Caco-2 (cell line): ENCODE data around the gene SORBS1. TPM values are rescaled to one million over a fixed set of nuclear protein-coding genes. Genes with fewer than 3 reads are reported as not detected.

ENCODE experiments used
- BruUV-seq: library from RNA; stranded (reverse); fragments of 400-500 nt; replicated peaks from 2 replicates; lab custom pipeline; 2021; lab: Mats Ljungman, UMichigan
- CTCF ChIA-PET: fragments of 300-600 bp; sonication (Branson Sonifier 250); formaldehyde crosslinking; loops from one replicate; lab custom pipeline; 2022; ENCODE audit warnings: antibody characterized with exemption; lab: Charles Lee
- POLR2A ChIA-PET: fragments of 300-600 bp; sonication (Branson Sonifier 250); formaldehyde crosslinking; loops from one replicate; lab custom pipeline; 2022; ENCODE audit warnings: antibody characterized with exemption; lab: Charles Lee
- DNase-seq, 2 experiments: peaks; one replicate each; pipeline versions ENCODE4 v3.0.0 to v3.0.0-alpha.2; 2020 to 2022
- H3K27me3 ChIP-seq: replicated peaks from 2 replicates; pipeline ENCODE4 v1.6.0; 2011; ENCODE audit warnings: low read length; ENCODE audit not compliant: control insufficient read depth, insufficient read depth
- H3K36me3 ChIP-seq: 2 replicates; pipeline ENCODE4 v1.5.1; 2011; ENCODE audit warnings: low read length; ENCODE audit not compliant: control insufficient read depth, insufficient read depth
- H3K4me1 ChIP-seq: fragments of 250-450 bp; sonication (Bioruptor Pico); 2 replicates; pipeline ENCODE4 v1.5.1; 2020; ENCODE audit warnings: mild to moderate bottlenecking
- H3K4me3 ChIP-seq: 2 replicates; pipeline ENCODE4 v1.5.1; 2011; ENCODE audit warnings: low read depth, mild to moderate bottlenecking, control low read depth, low read length
- H3K9me3 ChIP-seq: fragments of 250-450 bp; sonication (Bioruptor Pico); 2 replicates; pipeline ENCODE4 v1.5.1; 2020; ENCODE audit warnings: mild to moderate bottlenecking, moderate library complexity
- H3K27ac Mint-ChIP-seq: one replicate; pipeline ENCODE4 v1.8.0; 2022; ENCODE audit warnings: mixed read lengths; ENCODE audit not compliant: unreplicated experiment
- H3K27me3 Mint-ChIP-seq: one replicate; pipeline ENCODE4 v1.8.0; 2022; ENCODE audit warnings: mixed read lengths; ENCODE audit not compliant: insufficient read depth, unreplicated experiment
- H3K36me3 Mint-ChIP-seq: one replicate; pipeline ENCODE4 v1.8.0; 2022; ENCODE audit warnings: mild to moderate bottlenecking, mixed read lengths; ENCODE audit not compliant: insufficient read depth, unreplicated experiment
- H3K4me1 Mint-ChIP-seq: one replicate; pipeline ENCODE4 v1.8.0; 2022; ENCODE audit warnings: low read depth, mixed read lengths; ENCODE audit not compliant: unreplicated experiment
- H3K4me3 Mint-ChIP-seq: one replicate; pipeline ENCODE4 v1.8.0; 2022; ENCODE audit warnings: mild to moderate bottlenecking, moderate library complexity, mixed read lengths; ENCODE audit not compliant: unreplicated experiment
- H3K9me3 Mint-ChIP-seq: one replicate; pipeline ENCODE4 v1.8.0; 2022; ENCODE audit warnings: mixed read lengths; ENCODE audit not compliant: unreplicated experiment
- CTCF ChIP-seq, 2 experiments: fragments of 200-600 bp in 1 of 2; IDR thresholded peaks; 1 replicate in 1 of 2; 2 replicates in 1 of 2; pipeline versions ENCODE4 v1.5.1 to v1.8.0; 2011 to 2022; ENCODE audit warnings: antibody characterized with exemption in 1 of 2, control low read depth in 1 of 2, inconsistent platforms in 1 of 2, low read depth in 1 of 2, low read length in 1 of 2, mild to moderate bottlenecking in 1 of 2, moderate library complexity in 1 of 2; ENCODE audit not compliant: insufficient read depth in 1 of 2, severe bottlenecking in 1 of 2, unreplicated experiment in 1 of 2
- intact Hi-C: fragments of 100-400 bp; cut with micrococcal nuclease; formaldehyde crosslinking; loops from one replicate; pipeline ENCODE4 v1.10.0; 2022; ENCODE audit not compliant: unreplicated experiment
- total RNA-seq: library from RNA; stranded (reverse); gene quantifications from 2 replicates; pipeline ENCODE4 v1.2.3, GENCODE V29; 2022

SORBS1 gene
- total RNA-seq, 1 experiment from 2014 or later: 39.3 TPM

GRCh38 chr10:95425592-95426465, 135.3 kb downstream of the SORBS1 start:
- DNase-seq: no peak
- Histone ChIP-seq H3K36me3 (peaks cover 8% of the 10 kb centered on the region), H3K9me3 (no peaks in the 10 kb centered on the region), H3K4me1 (peaks cover 15% of the 10 kb centered on the region), H3K27me3 (no peaks in the 10 kb centered on the region), H3K4me3 (no peak overlapping the region)
- ChIA-PET CTCF (interaction anchor here (0.6 kb wide), 1 partner anchor 418 kb away, joined by 3 read pairs; no protein-coding TSS in a partner anchor), POLR2A (no interaction called here)
- no peak overlapping the region for H3K27ac Mint-ChIP-seq
- no peak for TF ChIP-seq CTCF (IDR thresholded peaks at IDR 0.05; ENCODE audit: insufficient read depth in 1 of 2, low read depth in 1 of 2, low read length in 1 of 2, severe bottlenecking in 1 of 2, unreplicated experiment in 1 of 2)
- no peak overlapping the region for H3K4me3 Mint-ChIP-seq
- no peaks in the 10 kb centered on the region for H3K27me3 Mint-ChIP-seq
- no peaks in the 10 kb centered on the region for H3K4me1 Mint-ChIP-seq
- no peaks in the 10 kb centered on the region for H3K9me3 Mint-ChIP-seq
- peaks cover 24% of the 10 kb centered on the region for H3K36me3 Mint-ChIP-seq
- intact Hi-C loops: no loop called here
- BruUV-seq: no TSS peak

DNA sequence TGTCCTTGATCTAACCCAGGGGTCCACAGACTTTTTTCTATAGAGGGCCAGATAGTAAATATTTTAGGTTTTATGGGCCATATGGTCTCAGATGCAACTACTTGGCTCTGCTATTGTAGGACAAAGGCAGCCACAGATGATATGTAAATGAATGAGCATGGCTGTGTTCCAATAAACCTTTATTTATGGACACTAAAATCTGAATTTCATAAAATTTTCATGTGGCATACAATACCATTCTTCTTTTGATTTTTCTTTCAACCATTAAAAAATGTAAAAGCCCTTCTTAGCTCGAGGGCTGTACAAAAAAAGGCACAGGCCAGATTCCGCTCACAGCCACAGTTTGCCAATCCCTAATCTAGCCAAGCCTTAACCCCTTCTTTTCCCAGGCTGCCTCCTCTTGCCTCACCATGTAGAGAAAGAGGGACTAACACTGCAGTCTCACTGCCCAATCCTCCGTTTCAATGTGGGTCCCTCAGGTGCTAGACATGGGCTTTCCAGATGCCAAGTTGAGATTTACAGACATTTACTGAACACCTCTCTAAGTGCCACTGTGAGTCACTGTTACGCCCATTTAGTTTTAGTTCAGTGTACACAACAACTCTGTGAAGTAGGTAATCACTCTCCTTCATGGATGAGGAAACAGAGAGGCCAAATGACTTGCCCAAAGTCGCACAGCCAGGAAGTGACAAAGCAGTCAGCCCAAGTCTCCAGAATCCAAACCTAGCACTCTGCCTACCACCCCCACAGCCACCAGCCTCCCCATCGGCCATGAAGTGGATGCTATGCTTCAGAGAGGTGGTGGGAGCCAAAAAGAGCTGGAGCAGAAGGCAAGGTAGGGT, 137.8 kb downstream of the SORBS1 start:
- BruUV-seq: no TSS peak
- POLR2A ChIA-PET: no interaction called here
- peaks cover 5% of the 10 kb centered on the region for H3K36me3 ChIP-seq
- H3K9me3 ChIP-seq: no peaks in the 10 kb centered on the region
- no peaks in the 10 kb centered on the region for H3K4me1 Mint-ChIP-seq
- 0 out of 2 replicates have a peak, but pooled peaks cover 4% of the 10 kb centered on the region for H3K4me1 ChIP-seq
- H3K27ac Mint-ChIP-seq: no peak overlapping the region
- no peak overlapping the region for H3K4me3 Mint-ChIP-seq
- no peak overlapping the region for H3K4me3 ChIP-seq
- CTCF ChIA-PET: no interaction called here
- DNase-seq: no peak
- H3K27me3 ChIP-seq: no peaks in the 10 kb centered on the region
- H3K27me3 Mint-ChIP-seq: no peaks in the 10 kb centered on the region
- H3K9me3 Mint-ChIP-seq: no peaks in the 10 kb centered on the region
- H3K36me3 Mint-ChIP-seq: peaks cover 10% of the 10 kb centered on the region
- TF ChIP-seq CTCF (IDR thresholded peaks at IDR 0.05; ENCODE audit: insufficient read depth in 1 of 2, low read depth in 1 of 2, low read length in 1 of 2, severe bottlenecking in 1 of 2, unreplicated experiment in 1 of 2): no peak
- intact Hi-C loops: no loop called here

DNA sequence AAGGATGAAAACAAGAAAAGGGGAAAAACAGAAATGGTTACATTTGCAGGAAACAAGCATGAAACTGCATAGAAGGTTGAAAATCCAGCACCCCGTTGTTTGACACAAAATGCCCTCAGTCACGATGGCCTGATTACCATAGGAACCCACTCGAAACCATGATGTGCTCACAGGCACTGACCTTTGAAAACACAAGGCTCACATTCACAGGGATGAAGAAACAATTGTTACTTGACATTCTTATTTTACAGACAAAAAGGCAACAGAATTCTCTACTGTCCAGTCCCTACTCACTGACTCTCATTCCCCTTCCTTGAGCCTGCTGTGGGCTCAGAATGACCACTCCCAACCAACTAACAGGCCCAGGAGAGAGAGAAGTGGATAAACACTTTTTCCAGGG, 138.9 kb downstream of the SORBS1 start:
- H3K36me3 ChIP-seq: peaks cover 3% of the 10 kb centered on the region
- BruUV-seq: no TSS peak
- Mint-ChIP-seq H3K4me3 (no peak overlapping the region), H3K27me3 (no peaks in the 10 kb centered on the region), H3K4me1 (no peaks in the 10 kb centered on the region), H3K27ac (no peak overlapping the region), H3K9me3 (no peaks in the 10 kb centered on the region), H3K36me3 (peaks cover 8% of the 10 kb centered on the region)
- no peak for DNase-seq
- no peaks in the 10 kb centered on the region for H3K9me3 ChIP-seq
- POLR2A ChIA-PET: no interaction called here
- TF ChIP-seq CTCF (IDR thresholded peaks at IDR 0.05; ENCODE audit: insufficient read depth in 1 of 2, low read depth in 1 of 2, low read length in 1 of 2, severe bottlenecking in 1 of 2, unreplicated experiment in 1 of 2): no peak
- no peak overlapping the region for H3K4me3 ChIP-seq
- H3K27me3 ChIP-seq: no peaks in the 10 kb centered on the region
- CTCF ChIA-PET: no interaction called here
- intact Hi-C loops: no loop called here
- 0 out of 2 replicates have a peak, but pooled peaks cover 4% of the 10 kb centered on the region for H3K4me1 ChIP-seq
